ENCODE results near the gene NXPH1.

The NXPH1 gene

DNA sequence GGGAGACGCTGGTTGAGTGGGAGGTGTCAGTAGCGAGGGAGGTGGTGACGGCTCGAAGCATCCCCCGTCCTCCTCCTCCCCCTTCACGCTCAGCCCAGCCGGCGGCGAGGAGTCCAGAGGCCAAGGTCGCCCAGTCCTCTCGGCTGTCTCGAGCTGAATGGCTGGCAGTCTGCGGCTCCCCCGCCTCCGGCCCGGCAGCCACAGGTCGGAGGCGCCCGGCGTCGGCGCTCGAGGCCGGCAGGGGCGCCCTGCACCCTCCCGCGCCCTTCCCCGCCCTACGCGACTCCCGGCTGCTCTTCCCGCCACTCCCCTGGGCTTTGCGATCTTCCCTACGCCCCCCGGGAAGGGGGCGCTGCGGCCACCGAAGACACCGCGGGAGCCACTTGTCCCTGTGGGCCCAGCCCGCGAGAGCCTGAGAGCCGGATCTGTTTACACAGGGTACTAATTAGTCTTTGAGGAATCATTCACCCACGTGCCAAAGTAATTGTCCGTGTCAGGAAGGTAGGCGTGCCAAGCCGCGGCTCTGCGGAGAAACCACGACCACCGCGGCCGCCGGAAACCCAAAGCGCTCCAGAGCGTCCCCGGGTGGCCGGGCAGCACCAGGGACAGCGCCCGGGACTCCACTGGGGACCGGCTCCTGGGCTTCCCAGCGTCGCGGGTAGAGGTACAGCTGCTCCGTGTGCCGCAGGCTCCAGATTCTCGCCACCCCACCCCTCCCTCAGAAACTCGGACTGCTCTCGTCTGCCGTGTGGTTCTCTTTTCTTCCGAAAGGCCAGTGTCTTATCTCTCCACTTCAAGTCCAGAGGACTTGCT, at the start of gene NXPH1:
NXPH1 (plus strand) TSS at position 133 of the 813 bp plus-strand sequence.
- DNase-seq (ENCODE audit: low spot score): peak; percentile 84

DNA sequence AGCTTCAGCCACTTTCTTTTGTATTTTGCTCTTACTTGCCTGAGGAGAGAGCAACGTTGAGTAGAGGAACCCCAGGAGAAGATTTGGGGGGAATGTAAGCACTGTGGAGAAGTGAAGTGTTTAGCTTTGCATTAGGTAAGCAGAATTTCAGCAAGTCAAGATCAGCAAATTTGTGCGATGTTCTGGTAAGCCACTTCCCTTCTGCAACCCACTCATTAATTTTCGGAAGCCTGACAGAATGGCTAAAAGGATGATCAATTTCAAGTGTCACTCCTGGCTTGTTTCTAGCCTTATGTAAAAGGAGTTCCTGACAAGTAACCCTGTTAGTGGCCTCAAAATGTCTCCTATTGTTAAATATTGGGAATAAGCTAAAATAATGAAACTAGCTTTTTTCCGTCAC, 48.5 kb upstream of the NXPH1 start:
- no peak for DNase-seq (ENCODE audit: low spot score)

DNA sequence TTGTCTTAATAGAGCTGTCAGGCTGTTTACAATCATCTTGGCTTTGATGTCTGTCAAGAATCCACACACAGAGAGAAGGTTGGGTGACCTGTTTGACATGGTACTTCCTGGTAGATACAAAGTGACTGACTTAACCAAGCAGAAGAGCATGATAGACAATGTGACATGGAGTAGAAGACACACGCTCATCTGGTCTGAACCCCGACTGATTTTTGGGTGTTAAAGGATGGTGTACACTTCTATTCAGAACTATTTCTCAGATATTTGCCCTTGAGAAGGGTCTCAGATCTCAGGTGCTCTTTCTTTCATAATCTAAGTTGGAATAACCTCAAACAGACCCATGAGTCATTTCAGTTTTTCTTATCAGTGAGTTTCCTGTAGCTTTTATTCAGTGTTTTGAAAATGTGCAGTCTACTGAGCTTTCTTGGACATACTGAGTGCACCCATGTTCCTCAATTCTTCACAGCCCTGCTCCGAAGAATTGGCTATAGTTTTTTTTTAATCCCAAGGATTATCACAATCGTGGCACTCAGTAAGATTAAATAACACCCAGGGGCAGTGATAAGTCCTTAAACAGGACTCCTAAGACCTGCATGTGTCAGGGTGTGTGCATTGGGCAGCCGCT, 46.4 kb upstream of the NXPH1 start:
- no peak for DNase-seq (ENCODE audit: low spot score)

DNA sequence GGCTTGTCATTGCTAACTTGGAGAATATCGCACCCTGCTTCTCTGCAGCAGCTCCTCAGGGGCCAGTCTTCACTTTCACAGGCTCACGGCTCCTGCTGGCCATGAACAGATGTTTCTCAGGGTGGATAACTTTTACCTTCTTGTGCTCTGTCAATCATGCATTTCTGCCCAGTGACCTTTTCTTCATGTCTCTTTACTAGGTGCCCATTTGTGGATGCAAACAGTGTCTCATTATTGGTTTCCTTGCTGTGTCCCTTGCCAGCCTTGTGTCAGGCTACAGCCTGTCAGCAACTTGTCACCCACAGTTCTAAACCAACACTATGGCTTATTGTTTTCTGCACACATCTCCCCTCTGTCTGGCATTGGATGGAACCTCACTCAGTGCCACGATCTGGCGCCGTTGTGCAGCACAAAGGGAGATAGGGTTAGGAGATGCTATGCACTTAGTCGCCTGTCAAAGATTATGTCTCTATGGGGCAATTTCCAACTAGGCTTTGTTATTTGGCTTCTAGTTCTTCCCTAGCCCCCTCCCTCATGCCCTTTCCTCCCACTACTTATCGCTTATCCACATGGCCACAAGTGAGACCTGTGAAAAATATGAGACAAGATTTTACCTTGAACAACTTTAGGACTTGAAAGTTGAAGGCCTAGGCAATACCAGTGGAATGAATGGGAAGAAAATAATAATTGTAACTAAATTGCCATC, 45.7 kb upstream of the NXPH1 start:
- DNase-seq (ENCODE audit: low spot score): peak; percentile 47

DNA sequence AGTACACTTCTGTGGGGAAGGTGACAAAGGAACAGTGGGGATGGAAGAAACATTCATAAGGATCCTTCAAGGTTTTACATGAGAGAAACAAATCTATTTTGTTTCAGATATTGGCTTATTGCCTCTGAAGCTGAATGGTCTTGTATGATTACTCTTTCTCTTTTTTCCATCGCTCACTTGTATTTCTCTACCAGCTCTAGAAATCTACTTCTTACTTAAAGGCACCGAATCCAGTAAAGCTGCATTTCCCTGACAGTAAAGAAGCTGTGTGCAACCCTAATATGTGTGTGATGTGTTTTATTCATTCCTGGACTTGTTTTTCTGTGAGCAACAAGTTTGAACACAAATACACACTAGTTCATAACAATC, 45.2 kb upstream of the NXPH1 start:
- no peak for DNase-seq (ENCODE audit: low spot score)

DNA sequence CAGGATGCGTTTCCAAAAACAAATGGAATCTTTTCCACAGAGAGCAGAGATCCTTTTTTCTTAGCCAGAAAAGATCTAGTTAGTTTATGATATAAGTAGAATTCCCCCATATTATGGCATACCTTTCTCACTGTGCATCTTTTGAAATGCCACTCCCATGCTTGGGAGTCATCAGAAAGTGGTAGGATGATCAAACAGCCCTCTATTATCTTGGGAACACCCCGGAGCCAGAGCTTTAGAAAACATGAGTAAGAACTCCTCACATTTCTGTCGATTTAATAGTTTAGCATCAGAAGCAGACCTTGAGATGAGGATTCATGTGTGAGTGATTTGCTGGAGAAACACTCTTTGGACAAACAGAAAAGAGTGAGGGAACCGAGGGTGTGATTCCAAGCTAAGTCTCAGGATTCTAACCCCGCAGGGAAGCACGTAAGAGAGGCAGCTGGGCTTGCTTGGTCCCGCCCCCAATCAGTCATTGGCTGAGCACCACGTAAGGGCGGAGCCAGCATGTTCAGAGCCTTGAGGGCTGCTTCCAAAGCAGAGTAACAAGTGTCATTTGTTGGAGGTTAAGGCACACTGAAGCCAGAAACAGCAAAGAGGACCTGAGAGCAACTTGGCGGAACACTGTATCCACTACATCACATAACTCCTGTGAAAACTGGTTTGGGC, 43.7 kb upstream of the NXPH1 start:
- DNase-seq (ENCODE audit: low spot score): no peak

DNA sequence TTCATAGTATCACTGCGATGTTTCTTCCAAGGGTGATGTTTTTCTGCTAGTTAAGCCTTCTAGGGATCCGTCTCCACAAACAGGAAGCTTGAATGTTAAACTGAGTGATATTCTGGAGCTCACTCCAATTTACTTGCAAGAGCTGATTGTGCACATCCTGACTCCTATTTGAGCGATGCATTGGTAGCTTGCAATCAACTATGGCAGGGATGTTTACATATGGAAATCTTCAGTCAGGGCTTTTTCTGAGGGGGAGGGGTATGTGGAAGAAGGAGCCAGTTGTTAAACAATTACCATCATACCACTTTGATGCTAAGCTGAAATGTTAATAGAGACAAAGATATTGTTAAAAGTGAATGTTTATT, 43.2 kb upstream of the NXPH1 start:
- no peak for DNase-seq (ENCODE audit: low spot score)

DNA sequence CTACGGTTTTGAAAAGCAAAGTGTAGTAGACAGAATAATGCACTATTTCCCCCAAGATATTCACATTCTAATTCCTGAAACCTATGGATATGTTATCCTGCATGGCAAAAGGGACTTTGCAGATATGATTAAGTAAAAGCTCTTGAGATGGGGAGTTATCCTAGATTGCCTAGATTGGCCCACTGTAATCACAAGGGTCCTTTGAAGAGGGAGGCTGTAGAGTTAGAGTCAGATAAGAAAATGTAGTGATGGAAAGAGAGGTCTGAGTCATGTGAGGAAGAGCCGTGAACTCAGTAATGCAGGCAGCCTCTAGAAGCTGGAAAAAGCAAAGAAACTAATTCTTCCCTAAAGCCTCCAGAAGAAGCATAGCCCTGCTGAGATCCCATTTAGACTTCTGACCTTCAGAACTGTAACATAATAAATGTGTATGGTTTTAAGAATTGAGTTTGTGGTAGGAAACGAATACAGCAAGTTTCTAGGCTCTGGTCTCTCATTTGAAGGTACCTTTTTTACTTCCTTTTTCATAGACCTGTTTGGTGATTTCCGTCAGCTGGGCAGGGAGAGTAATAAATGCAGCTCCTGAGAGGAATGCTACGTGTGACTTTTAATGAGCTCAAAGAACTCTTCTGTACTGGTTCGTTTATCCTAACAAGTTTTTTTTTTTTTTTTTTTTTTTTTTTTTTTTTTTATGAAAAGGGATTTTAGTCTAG, 41.9 kb upstream of the NXPH1 start:
- DNase-seq (ENCODE audit: low spot score): no peak

DNA sequence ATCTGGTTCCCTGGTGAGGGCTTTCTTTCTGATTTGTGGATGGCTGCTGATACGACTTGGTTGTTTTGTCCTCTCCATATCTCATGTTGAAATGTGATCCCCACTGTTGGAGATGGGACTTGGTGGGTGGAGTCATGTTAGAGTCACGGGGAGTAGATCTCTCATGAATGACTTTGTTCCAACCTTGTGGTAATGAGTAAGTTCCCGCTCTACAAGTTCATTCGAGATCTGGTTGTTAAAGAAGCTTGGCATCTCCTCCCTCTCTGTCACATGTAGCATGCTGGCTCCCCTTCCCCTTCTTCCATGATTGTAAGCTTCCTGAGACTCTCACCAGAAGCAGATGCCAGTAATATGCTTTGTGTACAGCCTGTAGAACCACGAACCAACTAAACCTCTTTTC, 37.1 kb upstream of the NXPH1 start:
- no peak for DNase-seq (ENCODE audit: low spot score)

DNA sequence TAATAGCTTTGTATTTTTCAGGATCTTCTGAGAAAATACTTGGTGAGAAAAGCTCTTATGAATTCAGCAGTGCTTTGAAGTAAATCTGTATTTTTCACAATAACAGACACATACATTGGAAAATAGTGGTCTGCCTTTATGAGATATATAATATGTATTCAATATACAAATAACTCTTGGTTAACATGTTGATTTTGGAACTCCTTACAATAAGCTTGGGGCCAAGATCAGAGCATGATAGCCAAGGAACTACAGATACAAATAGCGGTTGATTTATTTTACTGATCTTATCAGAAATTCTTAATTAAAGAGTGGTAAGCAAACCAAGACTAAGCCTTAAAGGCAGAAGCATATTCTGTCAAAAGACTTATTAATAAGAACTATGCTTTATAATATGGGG, 24.5 kb upstream of the NXPH1 start:
- no peak for DNase-seq (ENCODE audit: low spot score)

DNA sequence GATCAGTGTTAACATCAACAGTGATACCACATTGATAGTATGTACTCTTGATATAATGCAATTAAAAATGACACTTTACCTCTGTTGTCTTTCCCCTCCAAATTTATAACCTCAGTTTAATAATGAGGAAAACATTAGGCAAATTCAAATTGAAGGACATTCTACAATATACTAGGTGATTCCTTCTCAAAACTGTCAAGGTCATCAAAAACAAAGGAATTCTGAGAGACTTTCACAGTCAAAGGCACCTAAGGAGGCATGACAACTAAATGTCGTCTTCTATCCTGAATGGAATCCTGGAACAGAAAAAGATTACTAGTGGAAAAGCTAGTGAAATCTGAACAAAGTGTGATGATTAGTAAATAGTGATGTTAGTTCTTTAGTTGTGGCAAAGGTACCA, 22.3 kb upstream of the NXPH1 start:
- DNase-seq (ENCODE audit: low spot score): no peak

DNA sequence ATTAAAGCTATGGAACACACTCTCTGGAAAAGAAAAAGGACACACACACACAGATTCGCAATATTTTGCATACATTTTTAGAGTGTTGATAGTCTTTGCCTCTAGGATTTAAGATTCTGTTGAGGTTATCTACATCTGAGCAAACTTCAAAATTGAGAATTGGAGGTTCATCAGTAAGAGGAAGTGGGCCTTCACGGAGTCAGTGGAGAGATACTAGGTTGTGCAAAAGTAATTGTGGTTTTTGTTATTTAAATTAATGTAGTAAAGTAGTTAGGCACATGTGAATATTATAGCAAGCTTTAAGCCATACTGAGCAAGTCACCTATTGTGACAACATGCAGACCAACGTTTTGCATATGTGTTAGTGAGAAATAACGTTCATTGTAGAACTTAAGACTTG, 19.8 kb upstream of the NXPH1 start:
- DNase-seq (ENCODE audit: low spot score): no peak

DNA sequence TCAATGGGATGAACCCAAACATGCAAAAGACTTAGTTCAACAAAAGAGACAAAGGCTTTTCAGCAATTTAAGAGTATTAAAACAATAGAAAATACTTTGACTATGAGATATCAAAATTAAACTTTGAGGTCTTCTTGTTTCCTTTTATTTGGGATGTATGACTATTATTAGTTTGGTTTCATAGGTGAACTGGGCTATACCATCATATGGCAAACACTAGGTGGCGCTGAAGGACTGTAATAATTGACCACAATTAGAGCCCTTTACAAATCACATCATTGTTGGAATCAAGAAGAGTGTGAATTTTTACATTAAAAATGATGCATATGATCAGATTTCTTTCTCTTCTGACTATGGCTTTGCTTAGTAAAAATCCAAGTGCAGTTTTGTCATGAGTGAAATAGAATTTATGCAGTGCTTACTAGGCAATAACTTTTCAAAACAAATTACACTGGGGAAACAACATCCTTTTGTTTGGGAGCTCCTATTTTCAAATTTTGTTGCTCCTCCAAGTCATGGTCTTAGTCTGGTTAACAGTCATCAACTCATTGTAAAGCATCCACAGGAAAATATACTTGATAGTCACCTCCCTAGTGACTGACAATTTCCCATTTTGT, 14.7 kb upstream of the NXPH1 start:
- peak; percentile 46 for DNase-seq (ENCODE audit: low spot score)

DNA sequence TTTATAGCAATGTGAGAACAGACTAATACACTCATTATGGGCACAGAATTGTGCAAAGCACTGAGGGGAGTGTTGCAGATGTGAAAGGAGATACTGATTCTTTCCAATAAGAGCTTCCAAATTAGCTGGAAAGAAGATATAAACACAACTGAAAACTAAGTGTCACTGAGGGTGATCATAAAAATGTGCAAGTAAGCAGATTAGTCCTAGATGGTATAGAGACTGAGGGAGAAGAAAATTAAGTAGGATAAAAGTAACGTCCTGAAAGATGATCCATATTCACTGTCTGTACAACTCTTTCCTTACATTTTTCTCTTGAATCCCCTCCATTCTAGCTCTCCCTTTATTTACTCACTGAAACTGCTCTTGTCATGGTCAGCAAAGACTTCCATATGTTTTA, 11.2 kb upstream of the NXPH1 start:
- no peak for DNase-seq (ENCODE audit: low spot score)

DNA sequence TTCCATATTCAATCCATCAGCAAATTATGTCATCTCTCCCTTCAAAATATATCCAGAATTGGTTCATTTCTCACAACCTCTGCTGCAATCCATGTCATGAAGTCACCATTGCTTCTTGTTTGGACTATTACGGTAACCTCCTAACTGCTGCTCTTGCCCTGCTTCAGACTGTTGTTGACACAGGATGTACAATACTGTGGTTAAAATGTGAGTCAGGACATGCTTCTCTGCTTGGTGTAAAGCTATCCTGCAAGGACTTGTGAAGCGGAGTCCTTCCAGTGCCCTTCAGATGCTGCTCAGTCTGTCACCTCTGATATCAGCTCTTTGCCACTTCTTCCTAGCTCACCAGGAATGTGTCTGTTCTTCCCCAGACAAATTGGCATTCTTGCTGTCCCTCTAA, 10.4 kb upstream of the NXPH1 start:
- DNase-seq (ENCODE audit: low spot score): no peak

DNA sequence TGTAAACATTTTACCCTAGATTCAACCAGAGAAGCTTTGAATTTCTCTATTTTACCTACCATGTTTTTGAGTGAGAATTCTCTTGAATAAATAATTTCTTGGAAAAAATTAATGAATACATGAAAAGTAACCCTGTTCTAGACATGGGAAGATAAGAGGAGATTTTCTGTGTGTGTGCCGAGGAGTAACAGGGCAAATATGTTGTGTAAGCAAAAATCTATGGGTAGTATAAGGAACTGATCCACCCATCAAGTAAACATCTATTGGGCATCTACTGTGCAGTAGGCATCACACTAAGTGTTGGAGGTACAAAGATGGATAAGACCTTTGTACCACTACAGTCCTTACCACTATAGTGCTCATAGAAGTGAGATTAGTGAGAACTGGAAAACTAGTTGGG, 8.2 kb upstream of the NXPH1 start:
- no peak for DNase-seq (ENCODE audit: low spot score)

DNA sequence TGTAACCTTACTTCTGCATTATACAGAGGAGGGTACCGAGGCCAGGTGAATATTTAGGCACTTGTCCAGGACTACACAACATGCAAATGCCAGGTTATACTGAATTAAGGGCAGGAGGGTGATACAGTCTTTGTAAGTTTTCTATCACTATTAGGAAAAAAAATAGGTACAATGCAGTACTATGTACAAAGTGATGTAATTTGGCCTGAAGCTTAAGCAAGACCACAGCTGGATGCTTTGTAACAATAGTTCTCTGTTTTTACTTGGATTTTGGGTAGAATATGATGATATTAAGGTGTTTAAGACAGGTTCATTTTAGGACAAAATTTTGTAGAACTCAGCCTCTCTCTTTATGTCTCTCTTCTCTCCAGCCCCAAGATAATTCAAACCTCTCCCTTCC, 2.8 kb upstream of the NXPH1 start:
- DNase-seq (ENCODE audit: low spot score): no peak

DNA sequence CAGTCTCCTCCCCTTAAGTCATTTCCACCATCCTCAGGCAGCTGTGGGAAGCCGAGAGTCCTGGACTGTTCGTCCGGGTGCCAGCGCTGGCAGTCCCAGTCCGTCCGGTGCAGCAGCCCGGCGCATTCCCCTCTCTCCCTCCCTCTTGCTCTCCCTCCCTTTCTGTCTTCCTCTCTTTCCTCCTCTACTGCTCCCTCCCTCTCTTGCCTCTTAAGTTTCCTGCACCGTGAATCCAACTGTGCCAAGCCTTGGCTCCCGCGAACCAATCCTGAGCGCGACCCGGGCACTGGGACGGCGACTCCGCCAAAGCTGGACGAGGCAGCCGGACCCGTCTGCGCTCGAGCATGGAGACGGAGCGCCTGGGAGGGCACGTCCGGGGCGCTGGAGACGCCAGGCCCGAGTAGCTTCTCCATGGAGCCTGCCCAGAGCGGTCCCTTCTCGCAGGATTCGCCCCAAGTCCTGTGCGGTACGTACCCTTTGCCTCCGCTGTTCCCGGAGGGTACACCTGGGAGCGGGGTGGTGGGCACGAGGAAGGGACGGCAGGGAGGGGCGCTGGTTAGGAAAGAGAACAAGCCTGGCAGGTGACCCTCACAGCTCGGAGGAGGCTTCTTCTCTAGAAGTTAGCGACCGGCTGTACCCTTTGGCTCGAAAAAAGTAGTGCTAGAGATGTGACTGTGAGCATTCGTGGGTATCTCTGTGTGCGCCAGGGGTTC, 1.0 kb downstream of the NXPH1 start:
- DNase-seq (ENCODE audit: low spot score): peak; percentile 63

DNA sequence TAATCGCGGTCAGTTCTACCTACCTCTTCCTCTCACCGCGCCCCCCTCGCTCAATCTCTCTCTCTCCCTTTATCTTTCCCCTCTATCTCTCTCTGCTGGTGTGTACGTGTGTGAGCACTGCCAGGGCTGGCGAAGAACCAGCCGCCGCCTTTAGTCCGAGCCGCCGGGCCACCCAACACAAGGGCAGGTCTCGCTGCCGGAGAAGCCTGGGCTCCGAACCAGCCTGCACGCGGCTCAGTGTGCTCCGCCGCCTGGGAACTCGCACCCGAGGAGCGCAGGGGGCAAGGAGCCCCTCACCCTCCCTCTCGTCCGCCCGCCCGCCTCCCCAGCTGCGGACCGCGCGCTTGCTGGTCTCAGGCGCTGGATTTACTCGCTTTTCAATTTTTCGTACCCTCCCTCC, 1.7 kb downstream of the NXPH1 start:
- peak; percentile 41 for DNase-seq (ENCODE audit: low spot score)

DNA sequence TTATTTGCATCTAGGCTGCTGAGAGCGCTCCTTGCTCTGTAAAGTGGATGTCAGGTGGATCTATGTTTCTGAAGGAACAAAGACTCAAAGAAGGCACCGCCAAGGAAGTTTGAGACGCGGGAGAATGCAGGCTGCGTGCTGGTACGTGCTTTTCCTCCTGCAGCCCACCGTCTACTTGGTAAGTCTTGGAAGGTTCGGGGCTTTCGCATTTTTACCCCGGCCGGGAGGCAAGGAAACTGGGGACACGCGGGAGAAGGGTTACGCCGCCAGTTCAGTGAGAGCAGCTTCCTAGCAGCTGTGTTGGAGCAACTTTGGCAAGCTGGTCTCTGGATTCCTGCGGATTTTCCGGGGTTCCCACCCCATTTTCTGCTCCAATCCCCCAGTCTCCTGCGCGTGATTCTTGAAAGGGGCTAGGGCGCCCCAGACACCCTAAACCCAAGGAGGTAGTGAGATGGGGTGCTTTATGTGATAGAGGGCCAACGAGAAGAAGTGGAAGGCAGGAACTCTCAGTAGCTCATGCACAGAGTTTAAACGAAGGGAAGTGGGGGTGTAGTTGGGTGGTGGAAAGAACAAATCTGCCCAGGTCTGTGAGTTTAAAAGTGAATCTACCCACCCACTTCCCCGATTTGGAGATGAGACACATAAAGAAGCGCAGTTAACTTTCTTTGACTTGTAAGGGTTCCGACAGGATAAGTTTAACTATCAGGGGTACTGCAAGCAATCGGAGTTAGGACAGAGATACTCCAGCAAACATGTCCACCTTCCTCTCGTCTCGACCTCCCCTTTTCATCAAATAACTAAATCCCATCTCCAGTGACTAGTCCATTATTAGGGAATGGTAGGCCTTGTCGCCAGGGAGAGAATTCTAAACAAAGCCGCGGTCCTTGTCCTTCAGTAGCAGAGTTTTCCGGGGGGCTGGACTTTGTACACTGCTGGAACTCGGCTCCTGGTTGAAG, 2.5 kb downstream of the NXPH1 start:
- DNase-seq (ENCODE audit: low spot score): no peak
